ENCODE data around the gene ACLY. TPM values are rescaled to one million over a fixed set of nuclear protein-coding genes. Genes with fewer than 3 reads are reported as not detected.

The ACLY gene
- total and polyA plus RNA-seq, 2 of the 13 experiments (the other 11 are each of a cell fraction or from before 2014, with no cell fraction given), result 111 to 218 TPM

GRCh38 chr17:41907633-41908539, 10.9 kb downstream of the ACLY start (continued):
- TF ChIP-seq TFDP1 (CRISPR knock-in tag; IDR thresholded peaks at IDR 0.05; ENCODE audit: borderline replicate concordance) (peak; percentile 69; the same call in 1 of the 2 replicates), HES4 (CRISPR knock-in tag; IDR thresholded peaks at IDR 0.05; ENCODE audit: borderline replicate concordance) (no peak), ZNF205 (CRISPR knock-in tag; IDR thresholded peaks at IDR 0.05) (peak; percentile 76; the same call in 1 of the 2 replicates), NBN (conservative IDR thresholded peaks at IDR 0.05) (no peak), HOXA7 (CRISPR knock-in tag; IDR thresholded peaks at IDR 0.05) (no peak), HDAC2 (CRISPR knock-in tag; IDR thresholded peaks at IDR 0.05) (peak; percentile 93), MTA3 (CRISPR knock-in tag; IDR thresholded peaks at IDR 0.05) (no peak), ZNF30 (CRISPR knock-in tag; IDR thresholded peaks at IDR 0.05) (no peak), CBFB (CRISPR knock-in tag; IDR thresholded peaks at IDR 0.05) (peak; percentile 41; the same call in 1 of the 2 replicates), EZH2 (conservative IDR thresholded peaks at IDR 0.05; ENCODE audit: low read depth, low read length) (no peak), HNF4A (CRISPR knock-in tag; IDR thresholded peaks at IDR 0.05) (peak; percentile 85), ZBTB33 (CRISPR knock-in tag; IDR thresholded peaks at IDR 0.05) (peak; percentile 95), ZNF282 (IDR thresholded peaks at IDR 0.05; ENCODE audit: partially characterized antibody) (no peak), CCDC6 (CRISPR knock-in tag; IDR thresholded peaks at IDR 0.05) (no peak), E2F5 (CRISPR knock-in tag; conservative IDR thresholded peaks at IDR 0.05) (no peak), POLR2AphosphoS5 (IDR thresholded peaks at IDR 0.05; ENCODE audit: low read depth, low read length) (peak; percentile 53; the same call in 1 of the 2 replicates), NCOR1 (IDR thresholded peaks at IDR 0.05; ENCODE audit: borderline replicate concordance, low read length) (peak; percentile 67; the same call in 1 of the 2 replicates), BATF2 (CRISPR knock-in tag; IDR thresholded peaks at IDR 0.05) (no peak), ZNF430 (CRISPR knock-in tag; IDR thresholded peaks at IDR 0.05) (peak; percentile 51; the same call in 1 of the 2 replicates), ZNF414 (CRISPR knock-in tag; IDR thresholded peaks at IDR 0.05) (peak; percentile 81), THRA (CRISPR knock-in tag; IDR thresholded peaks at IDR 0.05; ENCODE audit: borderline replicate concordance) (peak; percentile 73; the same call in 1 of the 2 replicates), ZNF34 (CRISPR knock-in tag; IDR thresholded peaks at IDR 0.05; ENCODE audit: borderline replicate concordance) (0 out of 2 replicates have a peak, but pooled peaks have one; percentile 45), SIX1 (CRISPR knock-in tag; IDR thresholded peaks at IDR 0.05; ENCODE audit: borderline replicate concordance) (no peak)

Data from HepG2 (cell line).